ENCODE results near the gene NXT2.

DNA sequence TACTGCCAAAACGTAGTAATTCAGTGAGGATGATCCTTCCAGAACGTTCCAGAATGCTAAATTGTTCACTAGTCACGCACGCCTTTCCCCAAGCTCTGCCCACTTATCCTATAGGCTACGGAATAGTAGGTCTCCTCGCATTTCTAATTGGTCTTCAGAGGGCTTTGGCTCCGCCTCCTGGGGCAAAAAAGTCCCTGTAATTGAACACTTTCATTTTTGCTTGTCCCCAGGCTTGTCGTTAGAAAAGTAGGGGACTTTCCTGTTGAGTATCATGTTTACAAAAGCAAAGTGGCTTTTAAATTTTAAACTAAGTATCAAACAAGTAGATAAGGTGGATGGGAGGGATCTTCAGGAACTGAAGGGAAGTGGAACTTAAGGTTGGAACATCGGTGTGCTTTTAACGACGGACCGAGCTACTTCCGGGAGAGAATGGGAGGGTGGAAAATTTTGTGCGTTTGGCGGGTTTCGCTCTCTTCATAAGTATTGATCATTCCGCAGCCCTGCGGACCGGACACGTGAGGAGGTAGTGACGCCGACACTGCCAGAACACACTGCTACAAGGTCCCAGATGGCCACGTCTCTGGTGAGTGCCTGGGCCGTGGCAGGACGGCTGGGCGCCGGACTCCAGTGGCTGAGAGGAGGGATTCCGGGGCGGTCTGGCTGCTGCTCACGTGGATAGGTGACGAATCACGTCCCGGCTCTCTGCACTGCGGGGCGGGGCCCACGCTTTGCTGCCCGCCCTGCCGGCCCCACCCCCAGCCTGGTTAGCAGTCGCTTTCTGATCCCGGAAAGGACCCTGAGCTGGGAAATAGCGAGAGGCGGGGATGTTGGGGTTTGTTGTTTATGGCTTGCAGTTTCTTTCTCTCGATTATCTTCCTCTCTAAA is at the start of gene NXT2:
- no peak for TF ChIP-seq EP300 (IDR thresholded peaks at IDR 0.05; ENCODE audit: borderline replicate concordance)
- TF ChIP-seq REST (IDR thresholded peaks at IDR 0.05; ENCODE audit: low read depth): no peak
- TF ChIP-seq CREB1 (IDR thresholded peaks at IDR 0.05; ENCODE audit: low read depth): no peak
- no peak for TF ChIP-seq CEBPB (IDR thresholded peaks at IDR 0.05)
- peak; percentile 43 for TF ChIP-seq MAX (IDR thresholded peaks at IDR 0.05)
- TF ChIP-seq TAF1 (IDR thresholded peaks at IDR 0.05; ENCODE audit: low read depth): peak; percentile 41; the same call in 1 of the 2 replicates
- no peak for TF ChIP-seq EGR1 (IDR thresholded peaks at IDR 0.05)
- no peak for TF ChIP-seq YY1 (IDR thresholded peaks at IDR 0.05; ENCODE audit: low read depth)
- no peak for TF ChIP-seq ZBTB7A (IDR thresholded peaks at IDR 0.05; ENCODE audit: low read depth)
- no peak for TF ChIP-seq FOXM1 (IDR thresholded peaks at IDR 0.05; ENCODE audit: borderline replicate concordance, low read depth)
- TF ChIP-seq TCF12 (IDR thresholded peaks at IDR 0.05; ENCODE audit: low read depth): no peak
- no peak for TF ChIP-seq TEAD4 (IDR thresholded peaks at IDR 0.05)
- TF ChIP-seq, protein P1, sequence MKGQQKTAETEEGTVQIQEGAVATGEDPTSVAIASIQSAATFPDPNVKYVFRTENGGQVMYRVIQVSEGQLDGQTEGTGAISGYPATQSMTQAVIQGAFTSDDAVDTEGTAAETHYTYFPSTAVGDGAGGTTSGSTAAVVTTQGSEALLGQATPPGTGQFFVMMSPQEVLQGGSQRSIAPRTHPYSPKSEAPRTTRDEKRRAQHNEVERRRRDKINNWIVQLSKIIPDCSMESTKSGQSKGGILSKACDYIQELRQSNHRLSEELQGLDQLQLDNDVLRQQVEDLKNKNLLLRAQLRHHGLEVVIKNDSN (IDR thresholded peaks at IDR 0.05): peak; percentile 80

Measured in Ishikawa (cell line).